Measurements from ENCODE around the gene CRAMP1.

- TF ChIP-seq CTCF (IDR thresholded peaks at IDR 0.05) (no peak), POLR2A (IDR thresholded peaks at IDR 0.05) (no peak)
Observed at GRCh38 chr16:1700246-1700645, 88.1 kb downstream of the CRAMP1 start.

All from adrenal gland (tissue), 5 donors.